IPS-NIHi11 (cell line): Measurements from ENCODE around the gene MYH13.

ENCODE experiments used
- DNase-seq: peaks from one replicate; pipeline ENCODE4 v3.0.0; 2012; ENCODE audit warnings: mixed read lengths, low spot score

The MYH13 gene

GRCh38 chr17:10344816-10345215 lies 28.0 kb downstream of the MYH13 start:
- no peak for DNase-seq

DNA sequence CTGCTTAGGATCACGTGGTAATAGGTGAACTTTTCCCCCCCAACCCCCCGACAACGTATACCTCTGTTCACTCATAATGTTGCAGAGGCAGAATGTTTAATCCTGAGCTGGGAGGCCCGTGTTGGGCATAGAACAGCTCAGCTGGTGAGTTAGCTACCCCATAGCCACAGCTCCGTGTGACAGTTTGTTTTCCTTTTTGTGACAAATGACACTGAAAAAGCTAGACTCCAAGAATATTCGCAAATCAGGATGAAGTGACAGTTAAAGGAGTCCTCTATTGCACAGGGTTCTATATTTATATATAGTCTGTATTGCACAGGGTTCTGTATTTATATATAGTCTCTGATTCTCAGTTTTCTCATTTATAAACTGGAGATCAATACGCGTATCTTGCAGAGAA lies 33.8 kb downstream of the MYH13 start:
- DNase-seq: no peak

DNA sequence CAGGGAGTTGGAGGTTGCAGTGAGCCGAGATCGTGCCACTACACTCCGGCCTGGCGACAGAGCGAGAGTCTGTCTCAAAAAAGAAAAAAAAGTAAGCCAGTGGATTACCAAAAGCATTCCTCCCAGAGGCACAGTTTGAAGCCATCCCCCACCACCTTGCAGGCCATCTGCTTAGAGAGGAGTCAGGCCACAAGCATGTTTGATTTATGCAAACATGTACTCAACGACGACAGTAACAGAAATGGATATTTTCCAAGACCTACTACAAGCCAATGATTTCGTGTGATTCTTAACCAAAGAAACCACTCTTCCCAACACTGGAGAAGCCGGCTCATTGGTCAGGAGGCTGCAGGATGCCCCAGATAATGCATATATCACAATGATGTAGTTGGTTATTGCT lies 34.8 kb downstream of the MYH13 start:
- DNase-seq: no peak

DNA sequence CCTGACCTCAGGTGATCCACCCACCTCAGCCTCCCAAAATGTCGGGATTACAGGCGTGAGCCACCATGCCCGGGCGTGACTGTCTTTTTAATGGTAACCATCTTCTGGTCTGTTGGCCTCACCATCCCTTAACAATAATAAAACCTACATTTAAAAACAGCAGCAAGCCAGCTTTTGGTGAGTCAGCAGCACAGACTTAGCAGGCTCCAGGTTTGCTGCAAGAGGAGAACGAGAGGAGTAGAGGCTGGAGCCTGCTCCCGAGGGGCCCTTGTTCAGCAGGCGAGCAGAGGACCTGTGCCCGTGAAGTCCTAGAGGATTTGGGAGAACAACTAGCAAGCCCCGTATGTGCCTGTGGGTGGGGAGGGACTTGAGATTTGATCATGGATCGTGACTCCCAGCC lies 35.7 kb downstream of the MYH13 start:
- DNase-seq: no peak

GRCh38 chr17:10336393-10336792 lies 36.4 kb downstream of the MYH13 start:
- DNase-seq: peak; percentile 53

GRCh38 chr17:10332515-10332914 lies 40.3 kb downstream of the MYH13 start:
- DNase-seq: no peak

DNA sequence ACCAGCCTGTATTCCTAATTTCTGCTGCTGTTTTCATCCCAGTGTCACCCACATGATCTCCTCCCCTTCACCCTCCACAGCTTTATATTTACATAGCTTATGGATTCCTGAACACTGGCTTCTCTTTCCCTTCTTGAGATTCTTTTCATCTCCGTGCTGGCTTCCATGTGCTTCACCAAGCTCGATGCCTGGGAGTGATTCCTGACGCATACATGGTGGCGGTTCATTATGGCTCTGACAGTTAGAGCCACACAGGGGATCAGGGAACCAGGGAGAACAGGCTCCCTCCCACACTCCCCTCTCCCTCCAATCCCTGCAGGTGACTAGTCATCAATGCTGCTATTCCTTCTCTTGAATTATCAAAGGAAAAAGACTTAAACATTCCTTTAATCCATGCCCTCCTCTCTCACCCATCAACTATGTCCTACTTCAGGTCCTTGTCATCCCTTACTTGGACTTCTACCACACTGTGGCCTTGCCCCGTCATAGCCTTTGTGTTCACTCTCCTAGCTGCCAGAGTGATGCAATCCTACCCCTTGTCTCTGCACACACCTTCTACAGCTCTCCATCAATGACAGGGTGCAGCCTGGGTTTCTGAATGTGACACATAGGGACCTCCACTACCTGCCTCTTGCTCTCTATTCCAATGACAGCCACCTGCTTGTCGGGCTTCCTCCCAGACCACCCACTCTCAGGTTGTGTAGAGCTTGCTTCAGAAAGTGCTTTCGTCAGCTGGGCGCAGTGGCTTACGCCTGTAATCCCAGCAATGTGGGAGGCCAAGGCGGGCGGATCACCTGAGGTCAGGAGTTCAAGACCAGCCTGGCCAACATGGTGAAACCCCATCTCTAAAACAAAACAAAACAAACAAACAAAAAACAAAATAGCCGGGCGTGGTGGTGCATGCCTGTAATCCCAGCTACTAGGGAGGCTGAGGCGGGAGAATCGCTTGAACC lies 43.6 kb downstream of the MYH13 start:
- no peak for DNase-seq

GRCh38 chr17:10328206-10328605 lies 44.6 kb downstream of the MYH13 start:
- DNase-seq: no peak

- peak; percentile 91 for DNase-seq
Measured at GRCh38 chr17:10327640-10328039, 45.2 kb downstream of the MYH13 start.

DNA sequence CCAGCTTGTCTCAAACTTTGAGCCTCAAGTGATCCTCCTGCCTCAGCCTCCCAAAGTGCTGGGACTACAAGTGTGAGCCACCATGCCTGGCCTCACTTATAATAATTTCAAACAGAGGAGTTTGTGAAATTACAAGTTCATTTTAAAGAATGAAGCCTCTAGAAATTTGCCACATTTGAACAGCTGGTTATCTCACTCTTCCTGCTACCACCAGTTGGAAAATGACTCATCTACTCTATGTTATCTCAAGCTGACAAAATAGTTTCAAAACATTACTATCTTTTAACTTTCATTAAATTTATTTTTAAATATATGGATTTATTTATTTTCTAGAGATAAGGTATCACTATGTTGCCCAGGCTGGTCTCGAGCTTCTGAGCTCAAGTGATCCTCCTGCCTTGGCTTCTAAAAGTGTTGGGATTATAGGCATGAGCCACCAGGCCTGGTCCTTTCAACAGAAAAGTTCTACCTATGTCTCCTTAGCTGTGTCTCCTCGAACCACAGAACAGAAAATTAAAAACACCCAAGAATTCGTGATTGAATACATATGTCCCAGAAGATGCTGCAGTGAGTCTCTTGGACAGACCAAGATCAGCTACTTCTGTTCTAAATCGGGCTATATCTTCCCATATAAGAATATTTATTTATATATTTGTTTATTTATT lies 47.6 kb downstream of the MYH13 start:
- DNase-seq: no peak

DNA sequence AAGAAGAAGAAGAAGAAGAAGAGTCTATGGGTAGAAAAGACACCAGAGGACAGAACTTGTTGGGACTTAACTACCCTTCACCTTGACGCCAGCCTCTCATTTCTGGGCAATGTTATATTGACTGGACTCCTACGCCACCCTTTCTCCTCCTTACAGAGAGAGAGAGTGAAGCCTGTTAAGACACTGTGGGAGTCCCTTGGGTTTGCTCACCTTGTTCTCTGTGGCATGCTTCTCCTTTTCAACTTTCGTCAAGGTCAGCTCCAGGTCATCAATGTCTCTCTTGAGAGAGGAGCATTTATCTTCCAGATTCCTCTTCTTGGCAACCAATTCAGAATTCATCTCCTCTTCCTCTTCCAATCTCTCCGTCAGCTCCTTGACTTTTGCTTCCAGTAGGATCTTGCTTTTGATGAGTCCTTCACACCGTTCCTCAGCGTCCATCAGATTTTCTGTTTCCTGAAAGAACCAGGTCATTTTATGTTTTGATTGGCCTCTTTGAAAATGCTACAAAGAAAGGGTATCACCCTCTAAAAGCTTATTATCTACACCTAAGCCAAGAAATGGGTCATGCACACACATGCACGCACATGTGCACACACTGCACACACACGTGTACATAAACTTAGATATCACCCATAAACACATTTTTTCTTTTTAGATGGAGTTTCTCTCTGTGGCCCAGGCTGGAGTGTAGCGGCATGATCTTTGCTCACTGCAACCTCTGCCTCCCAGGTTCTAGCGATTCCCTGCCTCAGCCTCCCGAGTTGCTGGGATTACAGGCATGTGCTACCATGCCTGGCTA lies 48.8 kb downstream of the MYH13 start:
- DNase-seq: no peak

- DNase-seq: no peak
Measured at GRCh38 chr17:10318535-10318934, 54.3 kb downstream of the MYH13 start.

DNA sequence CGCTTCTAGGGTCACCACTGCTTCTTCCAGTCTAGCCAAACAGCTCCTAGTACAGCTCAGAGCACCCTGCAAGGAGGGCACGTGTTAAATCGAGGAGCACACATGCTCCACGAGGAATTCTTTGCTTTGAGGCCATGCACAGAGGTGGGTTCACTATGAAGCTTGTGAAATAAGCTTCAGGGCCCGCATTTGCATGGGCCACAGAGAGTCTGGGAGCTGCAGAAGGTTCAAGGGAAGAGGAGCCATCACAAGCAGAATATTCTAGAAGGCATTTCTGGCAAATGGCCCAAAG lies 55.3 kb downstream of the MYH13 start:
- DNase-seq: no peak

- peak; percentile 70 for DNase-seq
Measured at GRCh38 chr17:10316801-10317542, 55.8 kb downstream of the MYH13 start.

- no peak for DNase-seq
Measured at GRCh38 chr17:10314329-10314728, 58.5 kb downstream of the MYH13 start.

- DNase-seq: no peak
Measured at GRCh38 chr17:10313037-10313672, 59.7 kb downstream of the MYH13 start.

DNA sequence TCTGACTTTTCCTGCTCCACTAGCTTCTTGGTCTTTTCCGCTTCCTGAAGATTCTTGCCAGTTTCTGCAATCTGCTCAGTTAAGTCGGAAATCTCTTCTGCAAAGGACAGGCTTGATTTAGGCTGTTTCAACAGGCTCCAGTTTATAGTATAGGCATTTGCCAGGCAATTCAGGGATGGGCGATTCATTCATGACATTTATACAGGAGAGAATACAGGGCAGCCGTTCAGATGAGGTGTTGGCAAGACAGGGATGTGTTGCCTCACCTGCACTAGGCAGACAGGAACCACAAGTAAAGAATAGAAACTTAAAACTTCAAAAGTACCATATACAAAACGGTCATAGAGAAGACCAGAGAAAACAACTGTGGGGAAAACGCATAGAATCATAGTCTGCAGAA lies 61.7 kb downstream of the MYH13 start:
- DNase-seq: no peak

GRCh38 chr17:10309003-10309974 lies 63.5 kb downstream of the MYH13 start:
- DNase-seq: no peak

- no peak for DNase-seq
Measured at GRCh38 chr17:10306585-10306984, 66.2 kb downstream of the MYH13 start.

DNA sequence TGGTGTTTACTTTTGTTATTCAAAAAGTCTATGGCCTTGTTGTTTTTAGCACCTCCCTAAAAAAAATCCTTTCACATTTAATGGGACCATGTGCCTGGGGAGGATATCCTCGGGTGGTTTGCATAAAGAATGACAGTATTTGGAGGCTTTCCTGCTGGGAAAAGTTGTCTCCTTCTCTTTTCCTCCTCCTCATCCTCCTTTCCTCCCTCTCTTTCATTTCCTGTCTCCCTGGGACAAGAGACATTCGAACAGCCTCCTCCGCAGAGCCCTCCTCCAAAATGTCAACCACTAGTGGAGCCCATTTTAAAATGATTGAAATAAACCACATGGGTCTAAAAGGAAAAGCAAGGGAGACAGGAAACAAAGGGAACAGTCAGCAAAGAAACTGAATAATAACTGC lies 67.4 kb downstream of the MYH13 start:
- DNase-seq: no peak
